Body of pancreas (tissue), 4 donors: ENCODE measurements around the gene ATG7.

ENCODE experiments used
- CTCF ChIP-seq, 7 experiments: fragments of 450-650 bp in 4 of 7; fragments of 200-600 bp in 3 of 7; sonication (generic) in 3 of 7; IDR thresholded peaks; one replicate each; pipeline ENCODE4 v1.5.1; 2016 to 2019; ENCODE audit warnings: antibody characterized with exemption in 7 of 7
- POLR2A ChIP-seq, 3 donors: fragments of 450-650 bp; IDR thresholded peaks; one replicate each; pipeline ENCODE4 v1.6.1; 2016; ENCODE audit warnings: antibody characterized with exemption in 3 of 3, mild to moderate bottlenecking in 2 of 3

GRCh38 chr3:11575677-11576076, 303.5 kb downstream of the ATG7 start:
- no peak for TF ChIP-seq CTCF (IDR thresholded peaks at IDR 0.05)
- TF ChIP-seq POLR2A (IDR thresholded peaks at IDR 0.05), result no peak
